Activated naive CD4-positive, alpha-beta T cell treated with anti-CD3 and anti-CD28 coated beads, Interleukin-2, amount 50 U/mL, for 24 hours (primary cell): ENCODE measurements around the gene LYZL2.

Experiments
- H3K27ac Mint-ChIP-seq: one replicate; pipeline ENCODE4 v1.8.0; 2021; ENCODE audit warnings: mild to moderate bottlenecking, mixed read lengths
- H3K27me3 Mint-ChIP-seq: one replicate; pipeline ENCODE4 v1.8.0; 2021; ENCODE audit warnings: mixed read lengths
- H3K36me3 Mint-ChIP-seq: one replicate; pipeline ENCODE4 v1.8.0; 2021; ENCODE audit warnings: mixed read lengths
- H3K4me1 Mint-ChIP-seq: one replicate; pipeline ENCODE4 v1.8.0; 2021; ENCODE audit warnings: mixed read lengths
- H3K4me3 Mint-ChIP-seq: one replicate; pipeline ENCODE4 v1.8.0; 2021; ENCODE audit warnings: mild to moderate bottlenecking, mixed read lengths
- H3K9me3 Mint-ChIP-seq: one replicate; pipeline ENCODE4 v1.8.0; 2021; ENCODE audit warnings: mixed read lengths

The LYZL2 gene

GRCh38 chr10:30583778-30584415, 45.7 kb downstream of the LYZL2 start:
- no peak overlapping the region for H3K27ac Mint-ChIP-seq
- H3K36me3 Mint-ChIP-seq = no peaks in the 10 kb centered on the region
- peaks cover 3% of the 10 kb centered on the region for H3K4me1 Mint-ChIP-seq
- H3K9me3 Mint-ChIP-seq = no peaks in the 10 kb centered on the region
- H3K27me3 Mint-ChIP-seq = no peaks in the 10 kb centered on the region
- H3K4me3 Mint-ChIP-seq = peak overlapping the region; percentile 12

GRCh38 chr10:30581779-30582380, 47.7 kb downstream of the LYZL2 start:
- Mint-ChIP-seq H3K27ac (no peak overlapping the region), H3K27me3 (no peaks in the 10 kb centered on the region), H3K4me1 (peaks cover 3% of the 10 kb centered on the region), H3K4me3 (no peak overlapping the region), H3K9me3 (no peaks in the 10 kb centered on the region), H3K36me3 (no peaks in the 10 kb centered on the region)

GRCh38 chr10:30580676-30581075, 48.9 kb downstream of the LYZL2 start:
- Mint-ChIP-seq H3K27ac (no peak overlapping the region), H3K4me3 (no peak overlapping the region), H3K9me3 (no peaks in the 10 kb centered on the region), H3K4me1 (peaks cover 3% of the 10 kb centered on the region), H3K27me3 (no peaks in the 10 kb centered on the region), H3K36me3 (no peaks in the 10 kb centered on the region)

GRCh38 chr10:30580241-30580640, 49.3 kb downstream of the LYZL2 start:
- H3K4me1 Mint-ChIP-seq = peaks cover 3% of the 10 kb centered on the region
- H3K4me3 Mint-ChIP-seq = no peak overlapping the region
- H3K27me3 Mint-ChIP-seq = no peaks in the 10 kb centered on the region
- H3K27ac Mint-ChIP-seq = peak overlapping the region; percentile 10
- H3K9me3 Mint-ChIP-seq = no peaks in the 10 kb centered on the region
- no peaks in the 10 kb centered on the region for H3K36me3 Mint-ChIP-seq

GRCh38 chr10:30579574-30579973, 50.0 kb downstream of the LYZL2 start:
- Mint-ChIP-seq H3K4me3 (no peak overlapping the region), H3K9me3 (no peaks in the 10 kb centered on the region), H3K4me1 (peaks cover 3% of the 10 kb centered on the region), H3K36me3 (no peaks in the 10 kb centered on the region), H3K27ac (no peak overlapping the region), H3K27me3 (no peaks in the 10 kb centered on the region)

GRCh38 chr10:30577048-30577447, 52.5 kb downstream of the LYZL2 start:
- Mint-ChIP-seq H3K4me1 (no peaks in the 10 kb centered on the region), H3K9me3 (no peaks in the 10 kb centered on the region), H3K27me3 (no peaks in the 10 kb centered on the region), H3K36me3 (no peaks in the 10 kb centered on the region), H3K27ac (no peak overlapping the region), H3K4me3 (no peak overlapping the region)

- H3K4me1 Mint-ChIP-seq = no peaks in the 10 kb centered on the region
- no peak overlapping the region for H3K27ac Mint-ChIP-seq
- H3K4me3 Mint-ChIP-seq = no peak overlapping the region
- no peaks in the 10 kb centered on the region for H3K9me3 Mint-ChIP-seq
- H3K27me3 Mint-ChIP-seq = no peaks in the 10 kb centered on the region
- H3K36me3 Mint-ChIP-seq = no peaks in the 10 kb centered on the region
These were observed 52.9 kb downstream of the LYZL2 start for GRCh38 chr10:30576641-30577040.

GRCh38 chr10:30574432-30574796, 55.1 kb downstream of the LYZL2 start:
- Mint-ChIP-seq H3K27me3 (no peaks in the 10 kb centered on the region), H3K4me3 (no peak overlapping the region), H3K4me1 (no peaks in the 10 kb centered on the region), H3K36me3 (no peaks in the 10 kb centered on the region), H3K27ac (no peak overlapping the region), H3K9me3 (no peaks in the 10 kb centered on the region)

- H3K4me3 Mint-ChIP-seq = no peak overlapping the region
- no peaks in the 10 kb centered on the region for H3K4me1 Mint-ChIP-seq
- no peaks in the 10 kb centered on the region for H3K9me3 Mint-ChIP-seq
- H3K27ac Mint-ChIP-seq = no peak overlapping the region
- no peaks in the 10 kb centered on the region for H3K27me3 Mint-ChIP-seq
- no peaks in the 10 kb centered on the region for H3K36me3 Mint-ChIP-seq
These were observed 55.7 kb downstream of the LYZL2 start for GRCh38 chr10:30573721-30574431.

GRCh38 chr10:30565449-30565848, 64.1 kb downstream of the LYZL2 start:
- no peaks in the 10 kb centered on the region for H3K4me1 Mint-ChIP-seq
- no peaks in the 10 kb centered on the region for H3K27me3 Mint-ChIP-seq
- no peak overlapping the region for H3K4me3 Mint-ChIP-seq
- H3K9me3 Mint-ChIP-seq = no peaks in the 10 kb centered on the region
- H3K36me3 Mint-ChIP-seq = no peaks in the 10 kb centered on the region
- no peak overlapping the region for H3K27ac Mint-ChIP-seq

GRCh38 chr10:30562787-30563186, 66.8 kb downstream of the LYZL2 start:
- H3K4me1 Mint-ChIP-seq = no peaks in the 10 kb centered on the region
- H3K27me3 Mint-ChIP-seq = no peaks in the 10 kb centered on the region
- H3K27ac Mint-ChIP-seq = no peak overlapping the region
- H3K36me3 Mint-ChIP-seq = no peaks in the 10 kb centered on the region
- H3K9me3 Mint-ChIP-seq = no peaks in the 10 kb centered on the region
- no peak overlapping the region for H3K4me3 Mint-ChIP-seq
